ENCODE measurements around the gene TCP11. TPM values are rescaled to one million over a fixed set of nuclear protein-coding genes. Genes with fewer than 3 reads are reported as not detected.

The TCP11 gene
- total RNA-seq, 1 donor from 2014 or later: not detected

GRCh38 chr6:35161776-35162607, 20.9 kb upstream of the TCP11 start:
- H3K27ac ChIP-seq: no peak overlapping the region
- H3K4me1 ChIP-seq: peaks cover 12% of the 10 kb centered on the region

GRCh38 chr6:35161266-35161665, 20.1 kb upstream of the TCP11 start:
- DNase-seq: no peak
- no peak for TF ChIP-seq CTCF (IDR thresholded peaks at IDR 0.05)
- intact Hi-C loops (cut with DNase I): no loop called here
- ATAC-seq: no peak
- no peaks in the 10 kb centered on the region for H3K36me3 ChIP-seq
- no peaks in the 10 kb centered on the region for H3K27me3 ChIP-seq (ENCODE audit: low read depth)
- peaks cover 6% of the 10 kb centered on the region for H3K4me1 ChIP-seq
- H3K4me3 ChIP-seq: no peak overlapping the region
- H3K27ac ChIP-seq: no peak overlapping the region
- H3K9me3 ChIP-seq: no peaks in the 10 kb centered on the region

More at GRCh38 chr6:35161776-35162607, 20.9 kb upstream of the TCP11 start:
- Histone ChIP-seq H3K27me3 (ENCODE audit: low read depth) (no peaks in the 10 kb centered on the region), H3K36me3 (no peaks in the 10 kb centered on the region), H3K9me3 (no peaks in the 10 kb centered on the region), H3K4me3 (no peak overlapping the region)
- DNase-seq (no peak), ATAC-seq (no peak)
- TF ChIP-seq CTCF (IDR thresholded peaks at IDR 0.05): no peak
- intact Hi-C loops (cut with DNase I): no loop called here

- Histone ChIP-seq H3K4me1 (no peaks in the 10 kb centered on the region), H3K27ac (no peak overlapping the region), H3K4me3 (no peak overlapping the region), H3K36me3 (no peaks in the 10 kb centered on the region), H3K9me3 (no peaks in the 10 kb centered on the region), H3K27me3 (ENCODE audit: low read depth) (no peaks in the 10 kb centered on the region)
- DNase-seq: no peak
- TF ChIP-seq CTCF (IDR thresholded peaks at IDR 0.05): no peak
- intact Hi-C loops (cut with DNase I): no loop called here
- ATAC-seq: no peak
These were observed 19.5 kb upstream of the TCP11 start for GRCh38 chr6:35160642-35161041.

GRCh38 chr6:35158520-35158919, 17.4 kb upstream of the TCP11 start:
- Histone ChIP-seq H3K4me3 (no peak overlapping the region), H3K27ac (no peak overlapping the region), H3K9me3 (no peaks in the 10 kb centered on the region), H3K27me3 (ENCODE audit: low read depth) (no peaks in the 10 kb centered on the region), H3K4me1 (no peaks in the 10 kb centered on the region), H3K36me3 (no peaks in the 10 kb centered on the region)
- intact Hi-C loops (cut with DNase I): no loop called here
- no peak for DNase-seq
- TF ChIP-seq CTCF (IDR thresholded peaks at IDR 0.05): no peak
- no peak for ATAC-seq

GRCh38 chr6:35154947-35155346, 13.8 kb upstream of the TCP11 start:
- Histone ChIP-seq H3K9me3 (no peaks in the 10 kb centered on the region), H3K4me3 (no peak overlapping the region), H3K4me1 (no peaks in the 10 kb centered on the region), H3K27ac (no peak overlapping the region), H3K27me3 (ENCODE audit: low read depth) (no peaks in the 10 kb centered on the region), H3K36me3 (no peaks in the 10 kb centered on the region)
- no peak for ATAC-seq
- TF ChIP-seq CTCF (IDR thresholded peaks at IDR 0.05): no peak
- intact Hi-C loops (cut with DNase I): no loop called here
- no peak for DNase-seq
